ENCODE measurements around the gene EMSY. TPM values are rescaled to one million over a fixed set of nuclear protein-coding genes. Genes with fewer than 3 reads are reported as not detected.

The EMSY gene
- total and polyA plus RNA-seq, 9 of the 15 experiments (the other 6 are each of a cell fraction or from before 2014, with no cell fraction given), result 12.7 to 25.4 (median 17.9) TPM

- TF ChIP-seq ZBTB49 (CRISPR knock-in tag; IDR thresholded peaks at IDR 0.05; ENCODE audit: borderline replicate concordance) (0 out of 2 replicates have a peak, but pooled peaks have one; percentile 46), RBFOX2 (IDR thresholded peaks at IDR 0.05; ENCODE audit: low read depth, low read length) (peak; percentile 87), ZNF263 (CRISPR knock-in tag; IDR thresholded peaks at IDR 0.05; ENCODE audit: borderline replicate concordance) (peak; percentile 63), TBL1XR1 (IDR thresholded peaks at IDR 0.05; ENCODE audit: low read length in 2 of 2) (peak in 1 of 2 experiments; percentile 62; a peak in 1 of 4 replicates), ZNF644 (tag; IDR thresholded peaks at IDR 0.05; ENCODE audit: low read depth) (peak; percentile 27; the same call in 1 of the 2 replicates), BRF2 (IDR thresholded peaks at IDR 0.05; ENCODE audit: borderline replicate concordance, insufficient read depth, insufficient read length) (no peak), ZNF778 (CRISPR knock-in tag; IDR thresholded peaks at IDR 0.05) (no peak), DDX20 (tag; IDR thresholded peaks at IDR 0.05; ENCODE audit: low read depth) (no peak), SIN3A (IDR thresholded peaks at IDR 0.05; ENCODE audit: borderline replicate concordance in 2 of 2, control insufficient read depth in 1 of 2, low read depth in 2 of 2, low read length in 2 of 2) (peak in 1 of 2 experiments; percentile 54; a peak in 1 of 4 replicates), CEBPG (CRISPR knock-in tag; IDR thresholded peaks at IDR 0.05) (peak; percentile 51; the same call in 1 of the 2 replicates), CEBPG (tag; conservative IDR thresholded peaks at IDR 0.05 in 1 of 2, IDR thresholded peaks at IDR 0.05 in 1 of 2) (no peak; a peak in 1 of 4 replicates), ZNF830 (CRISPR knock-in tag; IDR thresholded peaks at IDR 0.05) (0 out of 2 replicates have a peak, but pooled peaks have one; percentile 49), ATF3 (IDR thresholded peaks at IDR 0.05) (no peak), ATF3 (CRISPR knock-in tag; conservative IDR thresholded peaks at IDR 0.05) (peak; percentile 43; the same call in 1 of the 2 replicates), SMAD2 (IDR thresholded peaks at IDR 0.05; ENCODE audit: low read depth, low read length) (no peak), CCAR2 (IDR thresholded peaks at IDR 0.05; ENCODE audit: low read depth, low read length) (no peak), ZNF511 (CRISPR knock-in tag; IDR thresholded peaks at IDR 0.05) (peak; percentile 94), ZNF766 (CRISPR knock-in tag; conservative IDR thresholded peaks at IDR 0.05) (0 out of 2 replicates have a peak, but pooled peaks have one; percentile 64), CXXC5 (CRISPR knock-in tag; IDR thresholded peaks at IDR 0.05) (peak; percentile 74)
Measured at GRCh38 chr11:76444384-76445120, at the start of gene EMSY (continued).

All from K562 (cell line).